Activated T-helper 1 cell treated with Interleukin-2 at 50 U/mL for 16 hours (primary cell): ENCODE data around the gene SVIL.

Experiments used
- DNase-seq: peaks from one replicate; pipeline ENCODE4 v3.0.0-alpha.2; 2020; ENCODE audit warnings: low read depth

The SVIL gene

GRCh38 chr10:29634764-29635625 is at the start of gene SVIL:
Gene SVIL, minus strand, starts transcription at chr10:29634971. Its CDS starts 79,913 bp downstream, at chr10:29555058.
- DNase-seq = no peak

- DNase-seq = peak; percentile 47
Measured at GRCh38 chr10:29681676-29682448, 47.1 kb upstream of the SVIL start.

GRCh38 chr10:29680091-29680490 is 45.3 kb upstream of the SVIL start:
- no peak for DNase-seq

GRCh38 chr10:29676732-29677131 is 42.0 kb upstream of the SVIL start:
- no peak for DNase-seq

GRCh38 chr10:29675984-29676383 is 41.2 kb upstream of the SVIL start:
- DNase-seq = no peak

GRCh38 chr10:29671968-29672367 is 37.2 kb upstream of the SVIL start:
- no peak for DNase-seq

GRCh38 chr10:29671228-29671780 is 36.5 kb upstream of the SVIL start:
- no peak for DNase-seq

- no peak for DNase-seq
Measured at GRCh38 chr10:29670761-29671160, 36.0 kb upstream of the SVIL start.

GRCh38 chr10:29669149-29669548 is 34.4 kb upstream of the SVIL start:
- DNase-seq = no peak

GRCh38 chr10:29668628-29669027 is 33.9 kb upstream of the SVIL start:
- no peak for DNase-seq

- no peak for DNase-seq
Measured at GRCh38 chr10:29667191-29667590, 32.4 kb upstream of the SVIL start.

GRCh38 chr10:29666201-29666600 is 31.4 kb upstream of the SVIL start:
- no peak for DNase-seq

- DNase-seq = no peak
Measured at GRCh38 chr10:29663718-29664117, 28.9 kb upstream of the SVIL start.

- DNase-seq = peak; percentile 35
Measured at GRCh38 chr10:29658984-29659965, 24.5 kb upstream of the SVIL start.

- no peak for DNase-seq
Measured at GRCh38 chr10:29657719-29658274, 23.0 kb upstream of the SVIL start.

- no peak for DNase-seq
Measured at GRCh38 chr10:29656451-29656992, 21.8 kb upstream of the SVIL start.

GRCh38 chr10:29652192-29652591 is 17.4 kb upstream of the SVIL start:
- no peak for DNase-seq

GRCh38 chr10:29651767-29652166 is 17.0 kb upstream of the SVIL start:
- no peak for DNase-seq

GRCh38 chr10:29650552-29650944 is 15.8 kb upstream of the SVIL start:
- no peak for DNase-seq

GRCh38 chr10:29649561-29650551 is 15.1 kb upstream of the SVIL start:
- DNase-seq = no peak
